ENCODE measurements around the gene SSTR1.

Gene SSTR1

GRCh38 chr14:38243696-38244240 lies 36.1 kb downstream of the SSTR1 start:
- DNase-seq = no peak

GRCh38 chr14:38248321-38249028 lies 40.8 kb downstream of the SSTR1 start:
- DNase-seq = no peak

DNA sequence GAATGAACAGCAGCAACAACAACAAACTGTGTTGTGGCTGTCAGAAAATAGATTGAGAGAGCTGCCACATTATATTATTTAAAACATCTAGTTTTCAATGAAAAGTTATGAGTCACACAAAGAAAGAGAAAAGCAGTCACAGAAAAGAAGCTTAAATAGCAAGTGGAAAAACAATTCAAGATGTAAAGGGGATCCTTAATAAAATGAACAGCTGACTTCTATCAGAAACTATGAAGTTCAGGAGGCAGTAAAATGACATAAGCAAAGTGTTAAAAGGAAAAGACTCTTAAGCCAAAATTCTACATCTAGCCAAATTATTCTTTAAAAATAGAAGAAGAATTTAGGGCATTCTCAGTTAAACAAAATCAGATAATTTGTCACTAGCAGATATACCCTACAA lies 42.6 kb downstream of the SSTR1 start:
- DNase-seq = no peak

GRCh38 chr14:38252066-38252710 lies 44.5 kb downstream of the SSTR1 start:
- no peak for DNase-seq

- DNase-seq = no peak
Observed at GRCh38 chr14:38253676-38254075, 46.0 kb downstream of the SSTR1 start.

DNA sequence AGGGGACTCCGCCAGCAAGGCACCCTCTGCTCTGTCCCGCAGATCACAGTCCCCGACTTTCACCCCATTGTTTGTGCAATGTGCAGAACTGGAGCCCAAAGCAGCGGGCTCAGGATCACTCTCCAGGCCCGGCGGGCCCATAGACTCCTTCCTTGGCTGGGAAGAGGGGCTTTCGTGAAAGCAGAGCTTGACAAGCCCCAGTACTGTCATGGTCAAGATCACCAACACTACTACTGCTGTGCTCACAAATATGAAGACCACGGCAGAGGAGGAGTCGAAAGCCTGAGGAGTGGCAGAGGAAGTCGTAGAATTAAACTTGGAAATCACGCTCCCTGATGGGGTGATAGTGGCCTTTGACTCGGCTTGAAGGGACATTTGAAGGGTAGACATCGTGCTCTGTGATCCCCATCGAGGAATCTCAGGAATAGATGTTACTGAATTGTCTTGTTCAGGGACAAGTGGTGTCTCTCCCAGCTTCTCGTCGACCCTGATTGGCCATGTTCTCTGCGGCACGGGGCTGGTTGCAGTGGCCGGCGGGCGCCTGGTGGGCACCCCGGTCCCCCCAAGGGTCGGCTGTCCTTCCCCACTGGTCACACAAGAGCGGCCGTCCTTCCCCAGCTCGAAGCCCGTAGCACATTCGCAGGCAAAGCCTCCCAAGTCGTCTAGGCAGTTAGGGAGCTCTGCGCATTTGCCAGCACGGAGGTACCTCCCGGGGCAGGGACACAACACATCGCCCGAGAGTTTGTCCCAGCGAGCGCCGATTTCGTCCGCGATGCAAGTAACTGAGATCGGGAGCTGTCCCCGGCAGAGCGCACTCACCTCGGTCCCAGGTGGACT lies 47.1 kb downstream of the SSTR1 start:
- DNase-seq = no peak

DNA sequence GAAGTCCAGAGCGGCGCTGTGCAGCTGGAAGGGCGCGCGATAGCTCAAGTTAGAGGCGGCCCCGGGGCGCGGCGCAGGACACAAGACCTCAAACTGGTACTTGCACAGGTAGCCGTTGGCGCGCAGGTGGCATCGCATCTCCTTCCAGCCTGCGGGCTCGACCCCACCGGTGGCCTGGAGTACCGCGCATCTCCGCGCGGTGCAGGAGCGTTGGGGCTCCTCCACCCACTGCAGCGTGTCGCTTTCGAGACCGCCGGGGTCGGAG lies 47.6 kb downstream of the SSTR1 start:
- DNase-seq = no peak

DNA sequence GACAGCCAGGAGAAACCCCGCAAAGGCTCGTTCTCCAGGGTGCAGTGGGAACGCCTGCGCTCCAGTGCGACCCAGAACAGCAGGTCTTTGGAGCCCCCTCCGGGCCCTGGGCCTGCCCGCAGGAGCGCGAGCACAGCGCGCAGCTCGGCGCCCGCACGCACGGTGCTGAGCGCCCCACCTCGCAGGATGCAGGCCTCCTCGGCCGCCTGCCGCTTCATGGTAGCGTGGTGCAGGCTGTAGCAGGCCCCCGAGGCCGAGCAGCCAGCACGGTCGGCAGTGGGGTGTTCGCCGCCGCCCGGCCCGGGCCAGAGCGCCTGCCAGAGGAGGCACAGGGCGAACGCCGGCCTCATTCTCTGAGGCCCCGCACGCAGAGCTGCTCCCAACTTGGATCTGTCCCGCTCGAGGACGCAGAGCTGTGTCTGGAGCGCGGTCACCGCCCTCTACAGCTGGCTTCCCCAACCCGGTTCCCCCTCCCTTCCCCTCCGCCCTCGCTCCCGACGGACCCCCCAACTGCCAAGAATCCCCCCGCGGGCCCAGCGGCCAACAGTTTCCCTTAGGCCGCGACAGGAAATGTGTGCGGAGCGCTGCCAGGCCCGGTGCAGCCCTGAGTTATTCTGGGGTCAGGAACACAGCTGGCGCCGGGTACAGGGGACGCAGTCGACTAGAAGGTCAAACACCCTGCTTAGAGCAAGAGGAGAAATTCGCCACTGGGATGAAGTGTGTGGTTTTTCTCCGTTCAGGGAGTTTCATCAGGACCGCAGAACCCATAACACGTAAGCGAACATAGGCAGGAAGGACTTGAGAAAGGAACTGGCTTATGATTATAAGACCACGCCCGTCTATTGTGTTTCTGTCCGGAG lies 48.2 kb downstream of the SSTR1 start, which contains the start of gene CLEC14A:
Gene CLEC14A, minus strand, starts transcription at position 421 of the 860 bp plus-strand sequence. Its CDS starts 71 bp downstream, at position 350.
- DNase-seq = peak in 1 of 2 donors; percentile 22

DNA sequence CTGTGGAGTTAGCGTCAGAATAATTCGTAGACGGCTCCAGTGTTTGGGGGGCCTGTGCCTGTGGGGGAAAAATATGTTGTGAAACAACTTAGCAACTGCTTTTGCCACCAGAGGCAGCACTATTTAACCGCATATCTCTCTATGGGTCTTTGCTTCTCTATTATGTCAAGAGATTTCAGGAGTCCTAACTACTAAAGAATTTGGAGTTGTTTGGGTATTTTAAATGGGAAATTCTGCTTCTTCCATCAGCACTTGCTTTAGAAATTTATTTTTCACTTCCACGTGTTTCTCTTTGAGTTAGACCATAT lies 48.8 kb downstream of the SSTR1 start:
- no peak for DNase-seq

DNA sequence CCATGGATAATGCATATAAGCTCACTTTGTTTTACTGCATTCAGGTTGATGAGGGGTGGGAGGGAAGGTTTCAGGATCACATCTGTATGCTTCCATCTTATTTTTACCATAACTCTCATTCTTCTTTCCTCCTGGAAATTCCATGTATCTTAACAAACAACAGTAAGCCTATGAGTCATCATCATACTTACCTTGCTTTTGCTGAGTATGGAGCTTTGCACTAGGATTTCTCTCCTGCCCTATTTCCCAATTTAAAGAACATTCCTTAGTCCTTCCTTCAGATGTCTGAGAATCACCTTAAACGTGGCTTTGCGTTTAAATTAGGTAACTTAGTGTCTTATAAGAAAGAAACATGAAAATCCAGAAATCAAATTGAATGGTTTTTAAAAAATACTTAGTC lies 49.8 kb downstream of the SSTR1 start:
- DNase-seq = no peak

GRCh38 chr14:38261620-38262019 lies 53.9 kb downstream of the SSTR1 start:
- DNase-seq = no peak

Data from bone marrow (tissue), 2 donors.